Endothelial cell of umbilical vein (primary cell): ENCODE measurements around the gene ZNF580. TPM values are rescaled to one million over a fixed set of nuclear protein-coding genes. Genes with fewer than 3 reads are reported as not detected.

Experiments used
- BruUV-seq: library from RNA; stranded (reverse); fragments of 400-500 nt; replicated peaks from 2 replicates; lab custom pipeline; 2021; lab: Mats Ljungman, UMichigan
- CTCF ChIA-PET: fragments of 300-600, 350-600 bp; sonication (Branson Sonifier 250); formaldehyde crosslinking; loops from one replicate; lab custom pipeline; 2021; ENCODE audit warnings: antibody characterized with exemption, inconsistent platforms; lab: Charles Lee
- POLR2A ChIA-PET: fragments of 300-600, 350-600 bp; sonication (Branson Sonifier 250); formaldehyde crosslinking; loops from one replicate; lab custom pipeline; 2021; ENCODE audit warnings: antibody characterized with exemption, inconsistent platforms; lab: Charles Lee
- DNase-seq: peaks from one replicate; pipeline ENCODE4 v3.0.0-alpha.2; 2011; ENCODE audit warnings: low read depth, low spot score
- FAIRE-seq: peaks from 2 replicates; lab custom pipeline; 2011; peaks lifted over from hg19 to GRCh38; lab: Jason Lieb, UNC
- H2AFZ ChIP-seq: 2 replicates; pipeline ENCODE4 v1.6.0; 2012; ENCODE audit warnings: low read depth, low read length, control low read depth, inconsistent platforms
- H3K27ac ChIP-seq: 2 replicates; pipeline ENCODE4 v1.5.1; 2011; ENCODE audit warnings: low read depth, mild to moderate bottlenecking, control low read depth, low read length, moderate library complexity; ENCODE audit not compliant: insufficient read depth
- H3K27me3 ChIP-seq, 2 experiments: 2 replicates each; pipeline versions ENCODE4 v1.6.0 to v1.6.1; 2011; ENCODE audit warnings: low read length in 2 of 2, mixed read lengths in 1 of 2; ENCODE audit not compliant: control insufficient read depth in 2 of 2, insufficient read depth in 2 of 2
- H3K36me3 ChIP-seq, 2 experiments: 2 replicates in 1 of 2; 3 replicates in 1 of 2; pipeline ENCODE4 v1.5.1; 2011; ENCODE audit warnings: low read length in 2 of 2, mild to moderate bottlenecking in 1 of 2, moderate library complexity in 1 of 2; ENCODE audit not compliant: control insufficient read depth in 2 of 2, insufficient read depth in 2 of 2; ENCODE audit errors: extremely low read depth in 1 of 2
- H3K4me1 ChIP-seq: 3 replicates; pipeline ENCODE4 v1.5.1; 2011; ENCODE audit warnings: mild to moderate bottlenecking, low read length; ENCODE audit not compliant: control insufficient read depth, insufficient read depth; ENCODE audit errors: extremely low read depth
- H3K4me2 ChIP-seq: 2 replicates; pipeline ENCODE4 v1.6.1; 2011; ENCODE audit warnings: low read length, control low read depth, mixed read lengths; ENCODE audit not compliant: insufficient read depth
- H3K4me3 ChIP-seq, 3 experiments: fragments of 200-600 bp in 1 of 3; sonication (generic), shearing (Covaris generic) in 1 of 3; replicated peaks in 1 of 3; 2 replicates each; pipeline ENCODE4 v1.5.1; 2011 to 2016; ENCODE audit warnings: control low read depth in 3 of 3, low read length in 3 of 3, mild to moderate bottlenecking in 2 of 3, inconsistent platforms in 1 of 3, low read depth in 1 of 3, moderate library complexity in 1 of 3; ENCODE audit not compliant: insufficient read depth in 1 of 3
- H3K79me2 ChIP-seq: 2 replicates; pipeline ENCODE4 v1.6.0; 2012; ENCODE audit warnings: low read length, inconsistent platforms; ENCODE audit not compliant: control insufficient read depth, insufficient read depth
- H3K9ac ChIP-seq: replicated peaks from 2 replicates; pipeline ENCODE3; 2011; ENCODE audit warnings: low read length, control low read depth; ENCODE audit not compliant: insufficient read depth; ENCODE audit errors: extremely low read depth
- H3K9me1 ChIP-seq: replicated peaks from 3 replicates; pipeline ENCODE4 v1.6.0; 2011; ENCODE audit warnings: mild to moderate bottlenecking, low read length; ENCODE audit not compliant: control insufficient read depth, insufficient read depth; ENCODE audit errors: extremely low read depth
- H3K9me3 ChIP-seq: replicated peaks from 2 replicates; pipeline ENCODE4 v1.5.1; 2012; ENCODE audit warnings: low read length, inconsistent platforms; ENCODE audit not compliant: control insufficient read depth, insufficient read depth
- H4K20me1 ChIP-seq: replicated peaks from 2 replicates; pipeline ENCODE3; 2011; ENCODE audit warnings: mild to moderate bottlenecking, low read length; ENCODE audit not compliant: control insufficient read depth, insufficient read depth; ENCODE audit errors: extremely low read depth
- CTCF ChIP-seq, 2 donors: IDR thresholded peaks; 1 replicate in 1 of 2; 2 replicates in 1 of 2; pipeline ENCODE4 v1.5.1; 2011; ENCODE audit warnings: low read length in 2 of 2, mild to moderate bottlenecking in 2 of 2, moderate library complexity in 2 of 2, control low read depth in 1 of 2, inconsistent platforms in 1 of 2, low read depth in 1 of 2; ENCODE audit not compliant: insufficient read depth in 1 of 2; ENCODE audit errors: extremely low read depth in 1 of 2
- EZH2 ChIP-seq: IDR thresholded peaks from 2 replicates; pipeline ENCODE4 v1.6.1; 2012; ENCODE audit warnings: borderline replicate concordance, low read depth, mild to moderate bottlenecking, moderate library complexity, low read length, inconsistent platforms; ENCODE audit not compliant: severe bottlenecking
- FOS ChIP-seq: IDR thresholded peaks from 2 replicates; pipeline ENCODE4 v1.6.1; 2011; ENCODE audit warnings: mild to moderate bottlenecking, low read length, moderate library complexity, borderline replicate concordance; ENCODE audit not compliant: insufficient read depth
- GATA2 ChIP-seq: IDR thresholded peaks from 2 replicates; pipeline ENCODE4 v1.7.0; 2011; ENCODE audit warnings: low read depth, mild to moderate bottlenecking, moderate library complexity, mixed read lengths, low read length; ENCODE audit not compliant: insufficient read length, insufficient read depth
- JUN ChIP-seq: IDR thresholded peaks from 2 replicates; pipeline ENCODE4 v1.6.1; 2011; ENCODE audit warnings: borderline replicate concordance, low read depth; ENCODE audit not compliant: insufficient read length, insufficient read depth
- MAX ChIP-seq: IDR thresholded peaks from 2 replicates; pipeline ENCODE4 v1.6.1; 2011; ENCODE audit not compliant: insufficient read depth, insufficient read length
- MYC ChIP-seq: IDR thresholded peaks from one replicate; pipeline ENCODE4 v1.6.1; 2011; ENCODE audit warnings: mild to moderate bottlenecking, low read depth, low read length
- POLR2A ChIP-seq: IDR thresholded peaks from 2 replicates; pipeline ENCODE4 v1.6.1; 2012; ENCODE audit warnings: low read depth, mild to moderate bottlenecking, control low read depth, low read length
- POLR2AphosphoS5 ChIP-seq: IDR thresholded peaks from 2 replicates; pipeline ENCODE4 v1.6.1; 2012; ENCODE audit warnings: low read depth, mild to moderate bottlenecking, control low read depth, low read length, moderate library complexity; ENCODE audit not compliant: insufficient read depth
- dilution Hi-C: fragments of 300-500 bp; cut with MboI; formaldehyde crosslinking; loops from one replicate; pipeline ENCODE4 v1.15.0; 2019; ENCODE audit warnings: low sequenced_read_pairs; ENCODE audit not compliant: extremely low pct_ligation_motif_present
- intact Hi-C: fragments of 100-400 bp; cut with micrococcal nuclease; formaldehyde crosslinking; loops from one replicate; pipeline ENCODE4 v1.10.0; 2022
- polyA plus RNA-seq, 4 experiments: library from polyadenylated mRNA; depleted of rRNA in 3 of 4; stranded (reverse) in 3 of 4; unstranded in 1 of 4; fragments of >200 nt; gene quantifications; 2 replicates each; pipeline versions ENCODE4 v1.2.1 to v1.2.3, GENCODE V29; 2011 to 2012; ENCODE audit warnings: missing spikeins in 1 of 4
- total RNA-seq: library from RNA; stranded (reverse); gene quantifications from 2 replicates; pipeline ENCODE4 v1.2.3, GENCODE V29; 2021

The ZNF580 gene
- total and polyA plus RNA-seq, 2 donors (not counting 3 experiments of a cell fraction or from before 2014, with no cell fraction given): 13.7 to 41.1 TPM

- H4K20me1 ChIP-seq: no peaks in the 10 kb centered on the region
- H3K4me3 ChIP-seq: no peak overlapping the region
Observed at GRCh38 chr19:55613930-55614710, 26.7 kb upstream of the ZNF580 start.

More at GRCh38 chr19:55613930-55614710, 26.7 kb upstream of the ZNF580 start:
- Histone ChIP-seq H3K9me3 (no peaks in the 10 kb centered on the region), H2AFZ (no peak overlapping the region), H3K4me2 (no peak overlapping the region), H3K9me1 (no peaks in the 10 kb centered on the region), H3K36me3 (peaks cover 2 to 24% of the 10 kb centered on the region in 2 experiments), H3K27ac (no peak overlapping the region), H3K9ac (no peak overlapping the region), H3K4me1 (peaks cover 2% of the 10 kb centered on the region), H3K79me2 (peaks cover 11% of the 10 kb centered on the region), H3K27me3 (no peaks in the 10 kb centered on the region)
- dilution Hi-C loops (no loop called here), intact Hi-C loops (no loop called here)
- FAIRE-seq (no peak), DNase-seq (no peak)
- ChIA-PET POLR2A (no interaction called here), CTCF (no interaction called here)
- no peak for TF ChIP-seq POLR2AphosphoS5
- TF ChIP-seq MAX: no peak
- TF ChIP-seq EZH2: no peak
- no peak for TF ChIP-seq GATA2
- TF ChIP-seq CTCF (IDR thresholded peaks at IDR 0.05; ENCODE audit: extremely low read depth in 1 of 2, insufficient read depth in 1 of 2, low read depth in 1 of 2, low read length in 2 of 2): no peak
- no peak for TF ChIP-seq POLR2A
- TF ChIP-seq FOS: no peak
- no peak for TF ChIP-seq JUN
- no peak for TF ChIP-seq MYC
- BruUV-seq: no TSS peak
